Neural cell (in vitro differentiated cells): ENCODE measurements around the gene CLEC19A.

Experiments used
- CTCF ChIP-seq: fragments of 450-650 bp; IDR thresholded peaks from 2 replicates; pipeline ENCODE4 v1.5.1; 2014; ENCODE audit warnings: antibody characterized with exemption, mild to moderate bottlenecking, moderate library complexity; ENCODE audit not compliant: poor library complexity, severe bottlenecking
- EZH2 ChIP-seq: fragments of 200-600, 300-800 bp; shearing (Covaris generic), sonication (generic); IDR thresholded peaks from 2 replicates; pipeline ENCODE4 v1.6.1; 2014; ENCODE audit warnings: antibody characterized with exemption, low read length, borderline replicate concordance, mild to moderate bottlenecking; ENCODE audit not compliant: insufficient read depth, poor library complexity, severe bottlenecking
- SMC3 ChIP-seq: fragments of 450-650 bp; conservative IDR thresholded peaks from 2 replicates; pipeline ENCODE4 v1.6.1; 2014; ENCODE audit warnings: antibody characterized with exemption, mild to moderate bottlenecking, moderate library complexity; ENCODE audit not compliant: poor library complexity

DNA sequence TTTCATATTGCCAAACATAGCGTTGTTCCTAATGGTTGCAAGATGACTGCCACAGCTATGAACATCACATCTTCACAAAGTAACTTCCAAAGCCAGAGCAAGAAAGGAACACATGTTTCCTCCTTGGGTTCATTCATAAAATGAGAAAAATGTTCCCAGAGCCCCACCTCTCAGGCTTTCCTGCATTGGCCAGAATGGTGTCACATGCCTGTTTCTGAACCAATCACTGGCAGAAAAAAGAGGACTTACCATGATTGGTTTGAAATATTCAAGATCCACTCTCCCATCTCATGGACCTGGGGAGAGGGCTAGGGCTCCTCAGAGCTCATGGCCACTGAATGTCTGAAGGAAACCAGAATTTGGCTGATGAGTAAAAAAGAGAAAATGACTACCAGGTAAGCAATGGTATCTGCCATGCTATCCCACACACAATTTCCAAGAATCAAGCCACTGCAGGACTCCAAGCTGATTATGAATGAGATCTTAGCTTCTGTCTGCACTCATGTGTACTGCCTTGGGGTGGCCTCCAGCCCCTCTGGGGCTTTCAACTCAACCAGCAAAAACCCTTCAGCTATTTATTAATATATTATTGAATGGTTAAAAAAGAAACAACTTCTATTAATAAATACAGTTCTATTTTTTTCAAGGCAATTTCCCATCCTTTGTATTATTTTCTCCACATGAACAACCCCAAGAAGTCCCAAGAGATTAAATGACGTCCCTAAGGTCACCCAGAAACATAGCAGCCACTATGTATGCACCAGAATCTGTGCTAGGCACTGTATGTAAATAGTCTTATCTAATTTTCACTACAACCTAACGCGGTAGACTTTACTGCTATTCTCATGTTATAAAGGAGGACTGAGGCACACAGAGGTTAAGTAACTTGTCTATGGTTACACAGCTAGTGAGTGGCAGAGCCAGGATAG lies 70.8 kb downstream of the CLEC19A start:
- TF ChIP-seq CTCF (no peak), SMC3 (no peak), EZH2 (no peak)
